Stimulated activated naive CD8-positive, alpha-beta T cell treated with anti-CD3 and anti-CD28 coated beads, Interleukin-15, Interleukin-2, amounts not matched to agents 100 U/mL and 50 U/mL, for 24 hours (primary cell): ENCODE data around the gene FOXN4.

Source experiments
- ATAC-seq: fragments of 150-1000 bp; cut with Tn5 transposase; one replicate; pipeline ENCODE4 v1.10.0; 2021
- DNase-seq: peaks from one replicate; pipeline ENCODE4 v3.0.0; 2021

The FOXN4 gene

DNA sequence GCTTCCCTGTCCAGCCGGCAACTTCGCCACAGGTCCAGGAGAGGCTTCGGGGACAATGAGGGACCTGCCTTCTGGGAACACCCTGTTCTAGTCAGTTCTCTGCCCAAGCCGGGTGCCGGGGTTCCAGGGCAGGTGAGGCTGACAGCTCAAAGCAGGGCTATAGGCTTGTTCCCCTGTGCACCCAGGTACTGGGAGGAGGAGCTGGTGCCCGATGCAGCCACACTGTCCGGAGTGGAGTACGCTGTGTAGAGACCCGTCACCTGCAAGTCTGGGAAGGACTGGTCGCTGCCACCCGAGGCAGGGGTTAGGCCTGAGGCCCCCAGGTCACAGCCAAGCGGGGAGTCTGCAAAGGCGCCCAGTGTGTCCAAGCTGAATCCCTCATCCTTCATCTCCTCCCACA is 29.6 kb downstream of the FOXN4 start:
- DNase-seq (no peak), ATAC-seq (no peak)

DNA sequence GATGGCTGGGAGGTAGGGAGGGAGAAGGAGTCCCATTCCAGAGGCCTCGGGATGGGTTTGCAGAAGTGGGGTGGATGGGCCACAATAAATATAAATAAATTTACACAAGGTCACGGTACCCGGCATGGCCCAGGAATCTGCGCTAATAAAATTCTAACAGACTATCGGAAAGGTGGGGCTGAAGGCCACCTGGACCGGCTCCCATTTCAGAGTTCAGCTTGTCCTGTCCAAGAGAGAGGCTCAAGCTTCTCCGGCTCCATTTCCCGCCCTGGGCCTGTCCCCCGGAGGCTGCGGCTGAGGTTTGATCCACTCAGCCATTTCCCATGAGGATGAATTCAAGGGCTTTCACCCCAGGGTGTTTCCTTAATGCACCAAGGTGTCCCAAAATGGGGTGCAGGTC is 30.2 kb downstream of the FOXN4 start:
- ATAC-seq (no peak), DNase-seq (no peak)

DNA sequence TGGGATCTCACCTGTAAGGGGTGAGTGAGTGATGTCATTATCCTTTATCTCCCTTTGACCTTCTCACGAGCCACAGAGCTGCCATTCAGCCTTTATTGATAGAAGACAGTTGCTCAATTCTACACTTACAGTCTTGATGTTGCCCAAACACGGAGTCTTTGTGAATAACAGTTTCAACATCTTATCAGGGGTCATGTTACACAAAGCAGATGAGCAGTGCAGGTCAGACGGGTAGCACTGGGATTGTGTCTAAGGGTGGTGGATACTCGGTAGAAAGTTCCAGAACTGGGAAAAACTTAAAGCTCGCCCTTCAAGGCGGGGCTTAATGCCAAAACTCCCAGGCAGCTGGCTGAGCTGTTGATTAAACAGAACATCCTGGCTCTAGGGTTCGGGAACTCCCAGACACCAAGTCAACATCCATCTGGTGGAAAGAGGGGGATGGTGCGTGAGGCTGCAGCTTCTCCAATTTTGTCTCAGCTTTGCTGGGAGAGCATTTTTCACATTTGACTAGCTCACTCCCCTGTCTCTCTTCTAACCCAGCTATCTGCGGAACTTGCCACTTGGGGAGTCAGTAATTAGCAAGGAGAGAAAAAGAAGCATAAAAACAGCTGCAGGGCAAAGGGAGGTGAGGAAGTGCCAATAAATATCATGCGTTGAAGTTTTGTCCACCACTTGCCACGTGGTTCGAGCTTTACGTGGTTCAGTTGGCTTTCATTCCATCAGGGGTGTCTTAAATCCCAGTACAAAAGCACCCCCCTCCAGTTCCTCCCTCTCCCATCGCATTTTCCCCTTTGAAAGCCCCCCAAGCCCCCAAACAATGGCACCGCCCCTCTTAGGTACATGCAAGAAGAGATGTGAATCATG is 31.0 kb downstream of the FOXN4 start:
- no peak for DNase-seq

DNA sequence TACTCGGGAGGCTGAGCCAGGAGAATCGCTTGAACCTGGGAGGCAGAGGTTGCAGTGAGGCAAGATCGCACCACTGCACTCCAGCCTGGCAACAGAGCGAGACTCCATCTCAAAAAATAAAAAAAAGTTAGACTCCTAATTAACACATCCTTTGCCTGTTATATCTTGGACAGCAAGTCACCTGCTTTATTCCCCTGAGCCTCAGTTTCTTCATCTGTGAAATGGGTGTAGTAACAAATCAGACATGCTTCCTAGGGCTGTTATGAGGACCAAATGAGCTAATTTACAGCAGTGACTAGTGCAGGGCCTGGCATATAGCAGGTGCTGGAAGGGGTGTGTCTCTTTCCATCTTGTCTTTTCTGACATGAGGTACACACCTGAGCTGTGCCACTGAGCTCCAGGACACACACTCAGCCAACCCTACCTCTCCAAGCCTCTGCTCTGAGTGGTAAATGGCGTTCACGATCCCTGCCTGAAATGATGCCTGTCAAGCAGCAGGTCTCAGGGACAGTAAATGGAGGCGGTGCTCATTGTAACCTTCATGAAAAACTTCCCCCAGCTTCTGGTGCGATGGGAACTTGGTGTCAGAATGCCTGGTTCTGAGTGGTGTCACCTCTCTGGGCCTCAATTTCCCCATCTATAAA is 31.7 kb downstream of the FOXN4 start:
- no peak for DNase-seq
- no peak for ATAC-seq

More for the DNA sequence above, 31.0 kb downstream of the FOXN4 start:
- no peak for ATAC-seq

DNA sequence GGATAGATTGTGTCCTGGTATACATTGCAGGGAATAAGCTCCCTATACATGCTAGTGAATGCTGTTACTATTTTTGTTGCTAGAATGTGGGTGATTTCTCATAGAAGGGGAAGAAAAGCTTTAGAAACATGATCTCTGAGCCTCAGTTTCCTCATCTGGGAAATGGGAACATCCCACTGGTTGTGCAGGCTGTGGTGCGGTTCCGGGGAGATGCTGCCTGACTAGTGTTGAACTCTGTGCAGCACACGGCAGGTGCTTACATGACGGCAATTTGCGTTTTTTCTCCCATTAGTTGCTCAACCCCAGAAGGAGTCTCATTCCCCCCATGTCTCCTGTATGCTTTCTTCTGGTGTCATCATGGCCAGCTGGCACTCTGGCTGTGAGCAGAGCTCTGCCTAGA is 32.9 kb downstream of the FOXN4 start:
- DNase-seq (no peak), ATAC-seq (no peak)

DNA sequence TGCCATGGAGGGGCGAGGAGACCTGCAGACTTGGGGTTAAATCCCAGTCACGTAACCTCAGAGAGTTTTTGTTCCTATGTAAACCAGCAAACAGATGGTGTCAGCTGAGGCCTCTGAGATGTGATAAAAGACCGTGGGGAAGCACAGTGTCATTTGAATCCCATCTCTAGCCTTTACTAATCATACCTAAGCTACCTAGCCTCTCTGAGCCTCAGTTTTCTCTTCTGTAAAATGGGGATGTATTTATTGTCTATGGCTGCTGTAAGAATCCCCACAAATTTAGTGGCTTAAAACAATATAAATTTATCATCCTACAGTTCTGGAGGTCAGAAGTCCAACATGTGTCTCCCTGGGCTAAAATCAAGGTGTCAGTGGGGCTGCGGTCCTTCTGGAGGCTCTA is 33.9 kb downstream of the FOXN4 start:
- ATAC-seq (no peak), DNase-seq (no peak)

DNA sequence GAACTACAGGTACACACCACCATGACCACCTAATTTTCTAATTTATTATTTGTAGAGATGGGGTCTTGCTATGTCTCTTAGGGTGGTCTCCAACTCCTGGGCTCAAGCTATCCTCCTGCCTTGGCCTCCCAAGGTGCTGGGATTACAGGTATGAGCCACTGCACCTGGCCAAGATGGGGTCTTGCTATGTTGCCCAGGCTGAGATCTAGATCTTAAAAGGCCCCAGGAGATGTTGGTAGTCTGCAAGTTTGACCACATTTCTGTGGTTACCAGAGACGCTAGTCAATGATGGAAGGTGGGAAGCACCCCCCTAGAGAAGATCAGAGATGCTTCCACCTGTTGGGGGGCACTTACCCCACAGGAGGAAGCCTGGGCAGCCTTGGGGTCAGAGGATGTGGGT is 34.7 kb downstream of the FOXN4 start:
- ATAC-seq: no peak
- no peak for DNase-seq

DNA sequence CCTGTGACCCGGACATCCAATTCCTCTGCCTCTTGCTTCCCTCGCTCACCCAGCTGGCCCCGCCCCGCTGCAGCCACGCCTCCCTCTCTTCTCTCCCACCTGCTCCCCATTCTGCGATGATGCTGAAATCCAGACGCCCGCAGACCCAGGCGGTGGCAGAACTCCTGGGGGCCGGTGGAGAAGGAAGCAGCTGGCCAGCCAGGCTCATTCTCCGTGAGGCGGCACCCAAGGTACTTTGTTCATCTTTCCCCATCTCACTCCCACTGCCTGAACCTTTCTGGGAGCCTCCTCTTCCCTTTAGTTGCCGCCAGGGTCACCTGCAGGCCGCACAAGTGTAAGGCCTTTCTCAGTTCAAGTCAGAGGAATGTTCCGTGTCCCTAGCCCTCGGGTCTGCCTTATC is 35.7 kb downstream of the FOXN4 start:
- ATAC-seq: no peak
- no peak for DNase-seq

DNA sequence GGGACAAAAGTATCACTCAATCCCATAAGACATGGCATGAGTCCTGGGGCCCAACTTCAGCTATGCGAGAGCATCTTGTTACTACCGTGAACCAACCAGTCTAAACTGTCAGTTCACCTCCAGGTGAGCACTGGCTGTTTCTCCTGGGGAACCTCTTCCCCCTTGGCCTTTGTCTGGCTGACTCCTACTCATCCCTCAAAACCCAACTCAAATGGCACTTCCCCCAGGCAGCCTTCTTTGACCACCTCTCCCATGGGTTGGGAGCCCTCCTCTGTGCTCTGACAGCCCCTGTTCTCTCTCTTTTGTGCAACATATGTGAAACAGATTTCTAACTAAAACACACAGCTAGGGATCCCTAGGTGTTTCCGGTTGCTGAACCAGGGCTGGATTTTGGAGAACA is 37.7 kb downstream of the FOXN4 start:
- no peak for ATAC-seq
- DNase-seq: no peak

DNA sequence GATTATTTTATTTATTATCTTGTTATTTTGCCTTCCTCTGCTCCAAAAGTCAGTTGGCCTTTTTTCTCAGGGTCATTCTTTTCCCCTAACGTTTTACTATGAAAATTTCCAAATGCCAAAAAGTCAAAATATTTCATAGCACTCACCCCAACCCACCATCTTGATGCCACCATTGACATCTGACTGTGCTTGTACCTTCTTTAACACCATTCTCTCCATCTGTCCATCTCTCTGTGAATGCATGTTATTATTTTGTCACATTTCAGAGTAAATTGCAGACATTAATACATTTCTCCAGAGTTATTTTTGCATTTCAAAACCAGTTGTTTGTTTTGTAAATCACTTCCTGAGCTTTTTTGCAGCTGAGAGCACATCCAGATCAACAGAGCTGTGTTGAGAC is 38.6 kb downstream of the FOXN4 start:
- ATAC-seq (no peak), DNase-seq (no peak)

DNA sequence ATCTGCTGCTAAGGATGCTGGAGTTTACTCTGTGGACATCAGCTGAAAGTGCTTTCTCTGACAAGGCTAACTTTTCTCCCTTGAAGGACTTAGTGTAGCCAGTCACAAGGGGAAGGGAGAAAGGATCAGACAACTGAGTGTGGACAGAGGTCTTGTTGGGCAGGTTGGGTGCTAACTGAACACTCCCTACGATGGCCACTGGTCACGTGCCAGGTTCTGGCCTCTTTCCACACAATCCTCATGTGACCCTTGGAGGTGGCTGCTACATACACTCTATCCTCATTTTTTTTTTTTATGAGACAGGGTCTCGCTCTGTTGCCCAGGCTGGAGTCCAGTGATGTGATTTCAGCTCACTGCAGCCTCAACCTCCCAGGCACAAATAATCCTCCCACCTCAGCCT is 39.7 kb downstream of the FOXN4 start:
- no peak for ATAC-seq

DNA sequence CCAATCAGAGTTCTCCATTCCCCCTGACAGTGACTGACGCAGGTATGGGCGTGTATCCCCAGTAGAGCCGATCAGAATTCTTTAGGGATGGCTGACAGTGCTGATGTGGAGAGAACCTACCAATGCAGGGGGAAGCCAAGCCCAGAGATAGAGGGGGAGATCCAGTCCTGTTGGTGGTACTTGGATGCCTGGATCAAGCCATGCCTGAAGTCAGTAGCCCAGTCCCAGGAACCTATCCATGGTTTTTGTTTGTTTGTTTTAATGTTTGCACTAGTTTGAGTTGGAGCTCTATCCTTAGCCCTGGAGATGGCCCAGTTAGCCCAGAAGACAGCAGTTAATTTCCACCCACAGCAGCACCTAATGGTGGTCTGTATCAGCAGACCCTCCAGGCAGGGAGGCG is 40.2 kb downstream of the FOXN4 start:
- no peak for DNase-seq
- no peak for ATAC-seq

More for the DNA sequence above, 39.7 kb downstream of the FOXN4 start:
- no peak for DNase-seq

DNA sequence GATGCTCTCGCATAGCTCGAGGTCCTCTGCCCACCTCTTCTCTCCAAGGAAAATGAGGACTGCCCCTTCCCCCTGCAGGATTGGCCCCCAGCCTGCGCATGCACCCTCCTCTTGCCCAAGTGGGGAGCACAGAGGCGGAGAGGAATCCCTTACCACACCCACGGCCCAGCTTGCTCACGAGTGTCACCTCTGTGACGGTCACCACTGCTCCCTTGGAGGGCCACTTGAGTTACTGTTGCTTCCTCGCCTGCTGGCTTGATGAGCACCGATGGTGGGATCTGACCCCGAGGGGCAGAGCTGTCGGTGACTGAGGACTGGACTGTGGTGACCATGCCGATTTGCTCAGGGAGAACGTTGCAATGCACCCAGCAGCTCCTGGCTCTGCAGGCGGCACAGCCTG is 41.7 kb downstream of the FOXN4 start:
- no peak for DNase-seq
- no peak for ATAC-seq

DNA sequence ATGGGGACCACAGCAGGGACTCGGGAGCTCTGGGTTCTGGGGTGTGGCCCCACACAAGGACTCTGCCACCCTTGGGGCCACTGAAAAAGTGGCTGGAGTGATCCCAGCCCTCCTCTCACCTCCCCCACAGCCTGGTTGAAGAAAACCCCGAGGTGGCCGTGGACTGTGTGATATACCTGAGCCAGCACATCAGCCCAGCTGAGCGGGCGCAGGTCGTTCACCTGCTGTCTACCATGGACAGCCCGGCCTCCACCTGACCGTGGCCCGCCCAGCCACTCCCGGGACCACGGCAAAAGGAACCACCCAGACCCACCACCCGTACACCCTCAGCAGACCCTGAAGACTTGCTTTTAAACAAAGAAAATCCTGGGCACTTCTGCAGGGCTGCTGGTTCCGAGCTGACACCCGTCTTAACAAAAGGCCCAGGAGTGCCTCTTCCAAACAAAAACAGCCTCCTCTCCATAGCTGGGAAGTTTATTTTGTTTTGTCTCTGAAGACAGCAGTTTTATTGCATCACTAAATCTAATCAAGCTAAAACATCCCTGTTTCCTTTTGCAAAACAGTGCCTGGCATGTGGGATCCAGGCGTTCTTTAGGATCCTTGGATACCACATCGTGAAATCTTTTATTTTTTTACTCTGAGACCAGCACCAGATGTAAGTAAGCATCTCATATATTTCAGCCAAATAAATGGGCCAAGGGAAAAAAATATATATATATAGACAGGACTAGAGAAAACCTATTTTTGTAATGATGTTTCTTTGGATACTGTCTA is 42.8 kb downstream of the FOXN4 start:
- DNase-seq (no peak), ATAC-seq (no peak)

DNA sequence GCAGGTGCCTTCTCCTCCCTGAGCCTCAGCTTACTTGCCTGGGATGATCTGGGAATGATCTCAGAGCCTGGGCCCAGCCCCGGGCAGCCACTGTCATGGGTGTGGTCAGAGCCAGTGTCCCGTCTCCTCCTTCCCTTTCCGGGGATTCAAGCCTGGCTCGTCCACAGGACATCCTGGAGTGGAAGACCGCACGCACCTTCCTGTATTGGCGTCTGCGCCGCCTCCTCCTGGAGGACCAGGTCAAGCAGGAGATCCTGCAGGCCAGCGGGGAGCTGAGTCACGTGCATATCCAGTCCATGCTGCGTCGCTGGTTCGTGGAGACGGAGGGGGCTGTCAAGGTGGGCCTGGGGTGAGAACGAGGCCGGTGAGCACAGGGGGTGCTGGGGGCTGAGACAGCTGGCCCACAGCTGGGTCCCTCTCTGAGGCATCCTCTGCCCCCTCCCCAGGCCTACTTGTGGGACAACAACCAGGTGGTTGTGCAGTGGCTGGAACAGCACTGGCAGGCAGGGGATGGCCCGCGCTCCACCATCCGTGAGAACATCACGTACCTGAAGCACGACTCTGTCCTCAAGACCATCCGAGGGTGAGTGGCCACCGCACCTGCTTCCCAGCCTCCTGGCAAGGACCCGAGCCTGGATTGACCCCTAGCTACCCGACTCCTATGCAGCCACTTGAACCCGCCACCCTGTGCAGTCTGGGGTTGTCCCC is 44.0 kb downstream of the FOXN4 start:
- ATAC-seq (no peak), DNase-seq (no peak)

DNA sequence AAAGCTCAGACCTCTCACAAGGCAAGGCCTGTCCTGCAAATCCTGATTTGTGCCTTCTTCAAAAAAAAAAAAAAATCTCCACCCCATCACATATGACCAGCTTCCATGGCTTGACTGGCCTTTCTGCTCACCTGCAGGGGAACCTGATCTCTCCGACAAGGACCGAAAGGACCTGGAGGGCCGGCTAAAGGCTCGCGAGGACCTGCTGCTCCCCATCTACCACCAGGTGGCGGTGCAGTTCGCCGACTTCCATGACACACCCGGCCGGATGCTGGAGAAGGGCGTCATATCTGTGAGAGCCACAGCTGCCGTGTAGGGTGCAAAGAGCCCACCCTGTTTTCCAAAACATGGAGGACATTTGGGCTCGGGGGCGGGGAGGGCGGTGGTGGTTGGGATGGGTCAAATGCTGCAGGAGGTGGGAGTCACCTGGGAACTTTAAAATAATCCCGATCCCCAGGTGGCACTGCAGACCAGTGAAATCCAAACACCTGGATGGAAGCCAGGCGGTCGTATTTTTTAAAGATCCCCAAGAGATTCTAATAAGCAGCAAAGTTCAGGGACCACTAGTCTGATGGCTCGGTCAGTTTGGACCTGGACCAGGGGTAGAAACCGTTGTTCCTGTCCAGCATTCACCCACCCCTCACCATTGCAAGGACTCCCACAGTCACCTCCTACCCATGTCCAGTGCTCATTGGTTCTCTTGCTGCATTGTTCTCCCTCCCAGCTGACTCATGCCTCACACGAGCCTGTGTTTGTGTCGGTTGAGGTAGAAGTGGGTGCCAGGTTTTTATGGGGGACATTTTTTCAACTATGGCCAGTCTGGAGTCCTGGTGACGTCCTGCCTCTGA is 44.8 kb downstream of the FOXN4 start:
- DNase-seq (peak; percentile 69), ATAC-seq (no peak)

DNA sequence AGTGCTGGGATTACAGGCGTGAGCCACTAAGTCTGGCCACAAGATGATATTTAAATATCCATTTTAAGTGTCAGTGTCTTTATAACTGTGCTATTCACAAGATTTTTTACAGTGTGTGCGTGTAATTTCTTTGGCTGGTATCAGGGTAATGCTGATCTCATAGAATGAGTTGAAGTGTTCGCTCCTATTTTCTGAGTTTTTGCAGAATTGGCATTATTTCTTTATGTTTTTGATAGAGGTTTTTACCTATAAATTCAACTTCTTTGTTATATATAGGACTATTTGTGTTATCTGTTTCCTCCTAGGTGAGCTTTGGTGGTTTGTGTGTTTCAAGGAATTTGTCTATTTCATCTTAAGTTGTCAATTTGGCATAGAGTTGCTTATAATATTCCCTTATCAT is 45.6 kb downstream of the FOXN4 start:
- ATAC-seq: no peak
- DNase-seq: no peak

DNA sequence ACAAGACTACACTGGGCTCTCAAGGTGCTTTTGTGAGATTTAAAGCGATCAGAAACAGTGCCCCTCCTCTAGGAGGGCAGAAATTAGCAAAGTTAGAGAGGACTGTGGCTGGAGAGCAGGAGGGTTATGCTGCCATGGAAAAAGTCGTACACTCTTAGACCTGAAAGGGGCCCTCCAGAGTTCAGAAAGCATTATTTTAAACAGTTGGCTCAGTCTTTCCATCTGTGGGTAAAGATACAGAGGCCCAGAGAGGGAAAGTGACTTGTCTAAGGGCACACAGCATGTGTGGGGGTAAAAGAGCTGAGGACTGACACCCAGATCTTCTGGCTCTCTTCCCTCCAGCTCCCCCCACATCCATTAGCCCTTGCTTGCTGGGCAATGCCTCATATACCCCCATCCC is 47.1 kb downstream of the FOXN4 start:
- ATAC-seq (peak; percentile 51), DNase-seq (no peak)

DNA sequence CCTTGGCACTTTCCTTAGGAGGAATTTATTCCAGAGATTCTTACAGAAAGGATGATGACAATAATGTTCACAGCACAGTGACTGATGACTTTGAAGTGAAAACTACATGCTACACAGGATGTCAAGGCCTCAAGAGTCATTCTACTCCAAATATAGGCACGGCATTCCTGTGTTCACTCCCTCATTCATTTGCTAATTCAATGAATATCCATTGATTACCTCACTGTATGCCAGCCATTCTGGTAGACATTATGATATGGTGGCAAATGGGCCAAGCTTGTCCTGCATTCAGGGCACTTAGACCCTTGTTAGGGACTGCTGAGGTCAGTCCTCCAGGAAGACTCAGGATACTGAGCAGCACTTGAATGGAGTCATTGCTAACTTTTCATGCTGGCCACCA is 48.0 kb downstream of the FOXN4 start:
- ATAC-seq: no peak
- DNase-seq: no peak

DNA sequence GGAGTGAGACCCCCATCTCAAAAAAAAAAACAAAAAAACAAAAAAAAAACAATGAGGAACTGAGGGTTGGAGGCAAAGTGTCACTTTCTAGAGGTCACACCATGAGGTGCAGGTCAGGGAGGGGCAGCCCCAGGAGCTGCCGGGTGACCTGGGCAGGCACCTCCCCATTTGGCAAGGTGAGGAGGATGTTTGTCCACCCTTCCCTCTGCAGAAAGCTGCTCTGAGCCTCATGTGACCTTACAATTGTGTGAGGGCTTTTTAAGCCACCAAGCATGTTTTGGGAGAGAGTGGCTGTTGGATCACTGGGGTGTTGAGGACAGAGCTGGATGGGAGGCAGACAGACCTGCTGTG is 49.6 kb downstream of the FOXN4 start:
- DNase-seq (no peak), ATAC-seq (no peak)
